ENCODE measurements around the gene AMDHD1.

Gene AMDHD1

GRCh38 chr12:95994476-95994875 lies 51.3 kb downstream of the AMDHD1 start:
- Histone ChIP-seq H3K27ac (ENCODE audit: insufficient read depth in 1 of 2, low read depth in 1 of 2, low read length in 2 of 2, poor library complexity in 1 of 2, severe bottlenecking in 2 of 2) (no peak overlapping the region), H3K4me1 (ENCODE audit: control extremely low read depth in 1 of 4, control insufficient read depth in 4 of 4, insufficient read depth in 4 of 4, low read length in 3 of 4) (peaks cover 2 to 9% (median 7%) of the 10 kb centered on the region in 4 experiments), H3K36me3 (ENCODE audit: control insufficient read depth in 4 of 4, insufficient read depth in 4 of 4, low read length in 3 of 4) (peaks cover 0 to 1% (median 0%) of the 10 kb centered on the region in 4 experiments), H3K4me3 (ENCODE audit: control insufficient read depth in 1 of 7, extremely low read depth in 1 of 7, insufficient read depth in 4 of 7, low read depth in 2 of 7, low read length in 6 of 7) (no peak overlapping the region), H3K9me3 (ENCODE audit: control extremely low read depth in 1 of 5, control insufficient read depth in 4 of 5, insufficient read depth in 2 of 5, low read depth in 1 of 5, low read length in 4 of 5) (no peaks in the 10 kb centered on the region), H3K27me3 (replicated peaks in 2 of 5; ENCODE audit: control insufficient read depth in 4 of 5, insufficient read depth in 5 of 5, low read length in 4 of 5) (no peaks in the 10 kb centered on the region)
- WGBS (ENCODE audit: insufficient coverage): 100% methylated on average over 4 of the region's 5 CpGs
- DNase-seq: no peak
- ChIA-PET CTCF (interaction anchor here (1.2 kb wide), 1 partner anchor 13 kb away, joined by 3 read pairs; no protein-coding TSS in a partner anchor), POLR2A (no interaction called here)

DNA sequence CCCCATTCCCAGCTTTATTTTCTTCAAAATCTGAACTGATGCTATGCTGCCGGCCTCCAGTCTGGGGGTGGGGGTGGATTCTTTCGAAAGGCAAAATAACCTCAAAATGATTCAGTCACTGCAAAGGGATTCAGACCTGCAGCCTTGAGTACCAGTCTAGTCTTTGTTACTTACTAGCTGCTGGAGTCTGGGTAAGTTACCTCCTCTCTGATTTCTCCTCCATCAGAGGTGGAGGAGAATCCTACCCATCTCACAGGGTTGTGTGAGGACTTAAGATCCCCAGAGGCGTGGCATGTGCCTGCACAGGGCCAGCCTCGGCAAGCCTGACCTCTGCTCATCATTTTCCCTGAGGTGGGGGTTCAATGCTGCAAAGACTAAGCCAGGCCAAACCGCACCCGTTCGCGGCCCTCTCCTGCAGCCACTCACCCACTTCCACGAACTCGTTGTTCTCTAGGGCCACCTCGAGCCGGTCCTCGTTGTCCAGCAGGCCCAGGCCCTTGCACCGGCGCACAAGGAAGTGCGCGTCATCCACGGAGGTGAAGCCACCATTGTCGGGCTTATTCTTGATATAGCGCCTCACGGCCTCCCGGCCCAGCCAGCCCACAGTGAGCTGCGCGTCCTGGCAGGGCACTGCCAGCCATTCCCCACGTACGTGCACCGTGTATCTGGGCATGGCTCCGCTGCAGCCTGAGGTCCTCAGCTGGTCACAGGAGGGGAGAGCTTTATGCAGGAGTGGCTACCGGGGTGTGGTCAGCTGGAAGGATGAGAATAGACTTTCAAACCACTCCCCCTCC lies 52.3 kb downstream of the AMDHD1 start:
- no peak overlapping the region for H3K27ac ChIP-seq (ENCODE audit: insufficient read depth in 1 of 2, low read depth in 1 of 2, low read length in 2 of 2, poor library complexity in 1 of 2, severe bottlenecking in 2 of 2)
- CTCF ChIA-PET: interaction anchor here (3.4 to 6.0 kb wide), 2 partner anchors 78 to 81 kb away, joined by 10 to 51 read pairs; no protein-coding TSS in a partner anchor
- H3K27me3 ChIP-seq (replicated peaks in 2 of 5; ENCODE audit: control insufficient read depth in 4 of 5, insufficient read depth in 5 of 5, low read length in 4 of 5): no peaks in the 10 kb centered on the region
- no peak for DNase-seq
- no peaks in the 10 kb centered on the region for H3K9me3 ChIP-seq (ENCODE audit: control extremely low read depth in 1 of 5, control insufficient read depth in 4 of 5, insufficient read depth in 2 of 5, low read depth in 1 of 5, low read length in 4 of 5)
- no peak overlapping the region for H3K4me3 ChIP-seq (ENCODE audit: control insufficient read depth in 1 of 7, extremely low read depth in 1 of 7, insufficient read depth in 4 of 7, low read depth in 2 of 7, low read length in 6 of 7)
- peaks cover 0 to 9% (median 5%) of the 10 kb centered on the region in 4 experiments for H3K4me1 ChIP-seq (ENCODE audit: control extremely low read depth in 1 of 4, control insufficient read depth in 4 of 4, insufficient read depth in 4 of 4, low read length in 3 of 4)
- POLR2A ChIA-PET: no interaction called here
- 94% methylated on average over 27 of the region's 29 CpGs for WGBS (ENCODE audit: insufficient coverage)
- peaks cover 0 to 9% (median 1%) of the 10 kb centered on the region in 4 experiments for H3K36me3 ChIP-seq (ENCODE audit: control insufficient read depth in 4 of 4, insufficient read depth in 4 of 4, low read length in 3 of 4)

GRCh38 chr12:95996034-95996658 lies 53.0 kb downstream of the AMDHD1 start, which contains the start of gene HAL:
Gene HAL, minus strand, starts transcription at chr12:95996344. Its CDS starts 434 bp downstream, at chr12:95995910.
- peaks cover 0 to 12% (median 5%) of the 10 kb centered on the region in 4 experiments for H3K36me3 ChIP-seq (ENCODE audit: control insufficient read depth in 4 of 4, insufficient read depth in 4 of 4, low read length in 3 of 4)
- peak within 1 kb of the TSS in 1 of 7 experiments; percentile 57 for H3K4me3 ChIP-seq (ENCODE audit: control insufficient read depth in 1 of 7, extremely low read depth in 1 of 7, insufficient read depth in 4 of 7, low read depth in 2 of 7, low read length in 6 of 7)
- H3K27ac ChIP-seq (ENCODE audit: insufficient read depth in 1 of 2, low read depth in 1 of 2, low read length in 2 of 2, poor library complexity in 1 of 2, severe bottlenecking in 2 of 2): no peak within 1 kb of the TSS
- peak; percentile 17 to 52 (median 41) for DNase-seq
- ChIA-PET CTCF (interaction anchor here (0.9 to 6.0 kb wide), 3 partner anchors 54 to 82 kb away, joined by 3 to 51 read pairs (median 10); partner anchors contain the start of gene CCDC38), POLR2A (no interaction called here)
- WGBS (ENCODE audit: insufficient coverage): 86% methylated on average over 4 of the region's 7 CpGs
- peaks cover 0 to 9% (median 5%) of the 10 kb centered on the region in 4 experiments for H3K4me1 ChIP-seq (ENCODE audit: control extremely low read depth in 1 of 4, control insufficient read depth in 4 of 4, insufficient read depth in 4 of 4, low read length in 3 of 4)
- H3K27me3 ChIP-seq (replicated peaks in 2 of 5; ENCODE audit: control insufficient read depth in 4 of 5, insufficient read depth in 5 of 5, low read length in 4 of 5): no peaks in the 10 kb centered on the region
- no peaks in the 10 kb centered on the region for H3K9me3 ChIP-seq (ENCODE audit: control extremely low read depth in 1 of 5, control insufficient read depth in 4 of 5, insufficient read depth in 2 of 5, low read depth in 1 of 5, low read length in 4 of 5)

DNA sequence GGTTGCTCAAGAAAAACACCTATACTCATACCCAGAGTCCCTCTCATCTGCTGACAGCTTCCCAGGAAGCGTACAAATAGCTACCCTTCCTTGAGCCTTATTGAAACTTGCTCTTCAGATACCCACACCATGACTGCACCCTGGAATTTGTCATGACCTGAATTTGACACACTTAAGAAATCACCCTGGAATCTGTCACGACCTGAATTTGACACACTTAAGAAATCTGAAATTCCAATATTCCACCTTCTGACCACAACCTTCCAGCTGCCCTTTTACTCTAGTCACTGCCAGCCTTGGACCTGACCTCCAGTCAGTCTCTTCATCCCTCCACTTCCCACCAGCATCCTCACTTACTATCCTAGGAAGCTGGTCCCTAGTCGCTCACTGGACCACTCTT lies 54.1 kb downstream of the AMDHD1 start:
- Histone ChIP-seq H3K9me3 (ENCODE audit: control extremely low read depth in 1 of 5, control insufficient read depth in 4 of 5, insufficient read depth in 2 of 5, low read depth in 1 of 5, low read length in 4 of 5) (no peaks in the 10 kb centered on the region), H3K27me3 (replicated peaks in 2 of 5; ENCODE audit: control insufficient read depth in 4 of 5, insufficient read depth in 5 of 5, low read length in 4 of 5) (no peaks in the 10 kb centered on the region), H3K4me1 (ENCODE audit: control extremely low read depth in 1 of 4, control insufficient read depth in 4 of 4, insufficient read depth in 4 of 4, low read length in 3 of 4) (peaks cover 0 to 9% (median 5%) of the 10 kb centered on the region in 4 experiments), H3K36me3 (ENCODE audit: control insufficient read depth in 4 of 4, insufficient read depth in 4 of 4, low read length in 3 of 4) (peaks cover 0 to 15% (median 7%) of the 10 kb centered on the region in 4 experiments), H3K27ac (ENCODE audit: insufficient read depth in 1 of 2, low read depth in 1 of 2, low read length in 2 of 2, poor library complexity in 1 of 2, severe bottlenecking in 2 of 2) (no peak overlapping the region), H3K4me3 (ENCODE audit: control insufficient read depth in 1 of 7, extremely low read depth in 1 of 7, insufficient read depth in 4 of 7, low read depth in 2 of 7, low read length in 6 of 7) (no peak overlapping the region)
- POLR2A ChIA-PET: no interaction called here
- CTCF ChIA-PET: interaction anchor here (0.7 to 6.0 kb wide), 10 partner anchors 9 to 183 kb away, joined by 3 to 51 read pairs (median 4); partner anchors contain the start of gene CCDC38
- DNase-seq: no peak
- WGBS (ENCODE audit: insufficient coverage): 100% methylated on average over 3 of the region's 3 CpGs

- CTCF ChIA-PET: interaction anchor here (0.6 to 6.0 kb wide), 18 partner anchors 9 to 179 kb away, joined by 3 to 51 read pairs (median 5); partner anchors contain the start of genes AMDHD1 and CCDC38
- Histone ChIP-seq H3K36me3 (ENCODE audit: control insufficient read depth in 4 of 4, insufficient read depth in 4 of 4, low read length in 3 of 4) (peaks cover 2 to 22% (median 10%) of the 10 kb centered on the region in 4 experiments), H3K9me3 (ENCODE audit: control extremely low read depth in 1 of 5, control insufficient read depth in 4 of 5, insufficient read depth in 2 of 5, low read depth in 1 of 5, low read length in 4 of 5) (no peaks in the 10 kb centered on the region), H3K4me3 (ENCODE audit: control insufficient read depth in 1 of 7, extremely low read depth in 1 of 7, insufficient read depth in 4 of 7, low read depth in 2 of 7, low read length in 6 of 7) (no peak overlapping the region), H3K4me1 (ENCODE audit: control extremely low read depth in 1 of 4, control insufficient read depth in 4 of 4, insufficient read depth in 4 of 4, low read length in 3 of 4) (peaks cover 0 to 9% (median 5%) of the 10 kb centered on the region in 4 experiments), H3K27ac (ENCODE audit: insufficient read depth in 1 of 2, low read depth in 1 of 2, low read length in 2 of 2, poor library complexity in 1 of 2, severe bottlenecking in 2 of 2) (no peak overlapping the region), H3K27me3 (replicated peaks in 2 of 5; ENCODE audit: control insufficient read depth in 4 of 5, insufficient read depth in 5 of 5, low read length in 4 of 5) (no peaks in the 10 kb centered on the region)
- POLR2A ChIA-PET: interaction anchor here (0.7 kb wide), 1 partner anchor 120 kb away, joined by 3 read pairs; no protein-coding TSS in a partner anchor
- DNase-seq: no peak
- WGBS (ENCODE audit: insufficient coverage): 100% methylated on average over 3 of the region's 5 CpGs
These were observed 54.9 kb downstream of the AMDHD1 start for GRCh38 chr12:95997911-95998510.

GRCh38 chr12:95998611-95999286 lies 55.6 kb downstream of the AMDHD1 start:
- Histone ChIP-seq H3K4me3 (ENCODE audit: control insufficient read depth in 1 of 7, extremely low read depth in 1 of 7, insufficient read depth in 4 of 7, low read depth in 2 of 7, low read length in 6 of 7) (no peak overlapping the region), H3K9me3 (ENCODE audit: control extremely low read depth in 1 of 5, control insufficient read depth in 4 of 5, insufficient read depth in 2 of 5, low read depth in 1 of 5, low read length in 4 of 5) (no peaks in the 10 kb centered on the region), H3K27ac (ENCODE audit: insufficient read depth in 1 of 2, low read depth in 1 of 2, low read length in 2 of 2, poor library complexity in 1 of 2, severe bottlenecking in 2 of 2) (no peak overlapping the region), H3K36me3 (ENCODE audit: control insufficient read depth in 4 of 4, insufficient read depth in 4 of 4, low read length in 3 of 4) (peaks cover 2 to 25% (median 10%) of the 10 kb centered on the region in 4 experiments), H3K4me1 (ENCODE audit: control extremely low read depth in 1 of 4, control insufficient read depth in 4 of 4, insufficient read depth in 4 of 4, low read length in 3 of 4) (peaks cover 0 to 9% (median 5%) of the 10 kb centered on the region in 4 experiments), H3K27me3 (replicated peaks in 2 of 5; ENCODE audit: control insufficient read depth in 4 of 5, insufficient read depth in 5 of 5, low read length in 4 of 5) (no peaks in the 10 kb centered on the region)
- ChIA-PET CTCF (interaction anchor here (0.6 to 6.0 kb wide), 21 partner anchors 9 to 179 kb away, joined by 3 to 51 read pairs (median 5); partner anchors contain the start of genes AMDHD1 and CCDC38), POLR2A (interaction anchor here (0.7 kb wide), 1 partner anchor 121 kb away, joined by 3 read pairs; no protein-coding TSS in a partner anchor)
- peak; percentile 65 to 90 (median 88) for DNase-seq
- WGBS (ENCODE audit: insufficient coverage): 89% methylated on average over 3 of the region's 7 CpGs

All from common myeloid progenitor, CD34-positive (primary cell).